IPS DF 6.9 (cell line): ENCODE results near the gene TNFSF15.
A peak's percentile ranks its signal among the peaks of the same experiment; 100 is the strongest.
"Not testable (repeated sequence)": the region's sequence is repeated elsewhere in the genome, so short reads cannot be mapped to it uniquely, and the experiment has no call there.

Source experiments
- DNase-seq: peaks from one replicate; pipeline ENCODE4 v3.0.0-alpha.2; 2013; ENCODE audit warnings: low read depth, low spot score
- H3K27ac ChIP-seq: one replicate; pipeline ENCODE4 v1.5.1; 2013; ENCODE audit warnings: low read length, control low read depth
- H3K27me3 ChIP-seq: 2 replicates; pipeline ENCODE4 v1.6.1; 2013; ENCODE audit warnings: mild to moderate bottlenecking, low read length; ENCODE audit not compliant: control insufficient read depth, insufficient read depth
- H3K36me3 ChIP-seq: 2 replicates; pipeline ENCODE4 v1.6.1; 2013; ENCODE audit warnings: low read length; ENCODE audit not compliant: control insufficient read depth, insufficient read depth
- H3K4me1 ChIP-seq: 2 replicates; pipeline ENCODE4 v1.6.1; 2013; ENCODE audit warnings: low read length; ENCODE audit not compliant: control insufficient read depth, insufficient read depth
- H3K4me3 ChIP-seq: 2 replicates; pipeline ENCODE4 v1.5.1; 2013; ENCODE audit warnings: mild to moderate bottlenecking, low read length
- H3K9me3 ChIP-seq: 2 replicates; pipeline ENCODE4 v1.6.1; 2013; ENCODE audit warnings: low read length, inconsistent platforms; ENCODE audit not compliant: control insufficient read depth, insufficient read depth
- WGBS: extraction: QIAGEN DNeasy Blood & Tissue Kit; methylation state at CpG from one replicate; pipeline ENCODE4 v1.1.7; 2013; ENCODE audit warnings: mixed read lengths, missing lambda C conversion rate; ENCODE audit not compliant: insufficient read length, insufficient coverage; 5-methylcytosine and 5-hydroxymethylcytosine counted together

Gene TNFSF15

GRCh38 chr9:114738581-114739316 lies 67.1 kb downstream of the TNFSF15 start:
- Histone ChIP-seq H3K27ac (no peak overlapping the region), H3K27me3 (no peaks in the 10 kb centered on the region), H3K9me3 (no peaks in the 10 kb centered on the region), H3K4me1 (no peaks in the 10 kb centered on the region), H3K36me3 (no peaks in the 10 kb centered on the region), H3K4me3 (no peak overlapping the region)
- DNase-seq, result peak; percentile 47
- WGBS, result no CpG with 5 or more reads among the region's 8 CpGs

DNA sequence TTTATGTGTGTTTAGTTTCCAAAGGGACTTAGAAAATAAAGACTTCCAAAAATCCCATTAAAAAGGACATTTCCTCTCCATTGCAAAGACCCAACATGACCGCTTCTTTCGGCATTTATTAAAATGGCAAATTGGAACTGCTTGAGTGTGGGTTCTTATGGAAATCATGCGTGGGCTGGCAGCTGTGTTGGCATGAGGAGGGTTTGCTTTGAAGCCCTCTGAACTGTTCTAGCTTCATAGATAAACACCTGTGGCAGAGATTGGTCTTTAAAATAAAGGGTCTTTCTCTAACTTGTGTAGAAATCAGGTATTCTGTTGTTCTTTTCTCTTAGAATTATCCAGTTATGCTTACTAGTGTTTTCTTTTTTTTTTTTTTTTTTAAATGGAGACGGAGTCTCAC lies 68.0 kb downstream of the TNFSF15 start:
- no peak overlapping the region for H3K4me3 ChIP-seq
- no peak overlapping the region for H3K27ac ChIP-seq
- no peaks in the 10 kb centered on the region for H3K4me1 ChIP-seq
- DNase-seq, result no peak
- no peaks in the 10 kb centered on the region for H3K9me3 ChIP-seq
- no peaks in the 10 kb centered on the region for H3K27me3 ChIP-seq
- no peaks in the 10 kb centered on the region for H3K36me3 ChIP-seq
- WGBS, result no CpG with 5 or more reads among the region's 4 CpGs

DNA sequence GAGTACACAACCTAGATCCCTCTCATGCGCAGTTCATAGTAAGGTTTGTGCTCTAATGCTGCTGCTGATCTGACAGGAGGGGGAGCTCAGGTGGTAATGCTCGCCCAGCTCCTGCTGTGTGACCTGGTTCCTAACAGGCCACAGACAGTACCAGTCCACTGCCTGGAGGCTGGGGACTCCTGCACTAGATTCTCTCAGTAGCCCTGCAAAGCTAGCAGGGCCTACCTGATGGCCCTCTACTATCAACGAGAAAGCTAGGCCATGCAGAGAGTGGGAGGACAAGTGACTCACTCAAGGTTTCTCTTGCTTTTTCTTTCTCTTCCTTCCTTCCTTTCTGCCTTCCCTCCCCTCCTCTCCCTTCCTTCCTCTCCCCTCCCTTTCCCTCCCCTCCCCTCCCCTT lies 68.7 kb downstream of the TNFSF15 start:
- Histone ChIP-seq H3K9me3 (no peaks in the 10 kb centered on the region), H3K36me3 (no peaks in the 10 kb centered on the region), H3K4me3 (no peak overlapping the region), H3K27ac (no peak overlapping the region), H3K4me1 (no peaks in the 10 kb centered on the region), H3K27me3 (no peaks in the 10 kb centered on the region)
- WGBS, result no CpG with 5 or more reads among the region's 3 CpGs
- DNase-seq, result no peak

- no peak for DNase-seq
- Histone ChIP-seq H3K27me3 (no peaks in the 10 kb centered on the region), H3K27ac (no peak overlapping the region), H3K4me1 (no peaks in the 10 kb centered on the region), H3K36me3 (no peaks in the 10 kb centered on the region), H3K4me3 (no peak overlapping the region), H3K9me3 (no peaks in the 10 kb centered on the region)
- no CpG with 5 or more reads among the region's 4 CpGs for WGBS
These were observed 70.1 kb downstream of the TNFSF15 start for GRCh38 chr9:114735704-114736103.

GRCh38 chr9:114735139-114735538 lies 70.7 kb downstream of the TNFSF15 start:
- not testable (repeated sequence) for H3K36me3 ChIP-seq, H3K27ac ChIP-seq, H3K27me3 ChIP-seq, H3K4me1 ChIP-seq, H3K9me3 ChIP-seq, DNase-seq, H3K4me3 ChIP-seq
- WGBS, result no CpG with 5 or more reads among the region's 5 CpGs
